ENCODE results near the gene GNAI3.

Gene GNAI3

DNA sequence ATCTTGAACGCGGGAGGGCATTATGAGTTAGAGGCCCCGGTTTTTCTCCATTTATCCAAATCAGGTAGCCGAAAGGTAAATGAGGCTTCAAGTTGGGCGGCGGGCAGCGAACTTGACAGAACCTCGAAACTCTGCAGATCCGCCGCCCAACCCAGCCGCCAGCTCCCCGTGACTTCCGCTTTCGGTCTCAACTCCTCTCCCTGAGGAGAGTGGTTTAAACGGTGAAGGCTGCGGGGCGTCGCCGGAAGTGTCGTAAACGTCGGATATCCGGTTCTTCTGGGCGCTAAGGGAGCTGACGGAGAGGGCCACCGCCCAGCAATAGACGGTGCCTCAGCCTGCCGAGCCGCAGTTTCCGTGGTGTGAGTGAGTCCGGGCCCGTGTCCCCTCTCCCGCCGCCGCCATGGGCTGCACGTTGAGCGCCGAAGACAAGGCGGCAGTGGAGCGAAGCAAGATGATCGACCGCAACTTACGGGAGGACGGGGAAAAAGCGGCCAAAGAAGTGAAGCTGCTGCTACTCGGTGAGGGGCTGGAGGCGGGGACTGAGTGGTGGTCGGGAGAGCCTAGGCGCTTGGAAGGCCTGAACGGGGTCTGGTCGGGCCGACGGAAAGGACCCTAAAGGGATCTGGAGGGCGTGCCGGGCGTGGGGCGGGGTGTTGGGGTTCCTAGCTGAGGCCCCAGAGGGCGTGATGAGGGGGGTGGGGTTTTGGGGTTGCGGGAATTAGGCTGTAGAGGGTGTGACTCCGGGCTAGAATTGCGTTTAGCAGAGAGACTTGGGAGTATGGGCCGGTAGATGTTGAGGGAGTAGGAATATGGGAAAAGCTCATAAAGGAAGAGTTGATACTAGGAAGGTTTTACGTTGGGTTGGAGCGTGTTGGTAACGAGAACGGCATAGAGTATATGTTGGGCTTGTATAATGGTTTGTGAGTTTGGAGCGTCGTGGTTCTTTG lies at the start of gene GNAI3:
GNAI3 (plus strand) TSS at position 295 of the 947 bp plus-strand sequence; CDS start at position 401, 106 bp downstream.
- in situ Hi-C loops (cut with HindIII; ENCODE audit: low sequenced_read_pairs) = no loop called here

DNA sequence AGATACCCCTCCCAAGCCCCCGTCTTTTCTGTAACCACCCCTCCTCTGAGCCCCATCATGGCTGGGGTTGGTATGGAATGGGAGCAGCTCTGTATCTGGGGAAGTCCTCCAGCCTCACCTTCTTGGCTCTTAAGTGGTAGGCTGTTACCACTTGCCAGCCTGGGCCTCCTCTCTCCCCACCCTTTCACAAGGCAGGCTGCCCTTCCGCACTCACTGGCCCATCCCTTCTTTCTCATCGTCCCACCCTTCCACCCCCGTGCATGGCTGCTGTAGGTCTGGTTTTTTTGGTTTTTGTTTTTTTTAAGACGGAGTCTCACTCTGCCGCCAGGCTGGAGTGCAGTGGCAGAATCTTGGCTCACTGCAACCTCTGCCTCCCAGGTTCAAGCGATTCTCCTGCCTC lies 49.3 kb upstream of the GNAI3 start:
- in situ Hi-C loops (cut with HindIII; ENCODE audit: low sequenced_read_pairs) = loop anchor here (5.0 kb wide), 1 partner anchor 38 kb away; the partner anchor contains the start of gene GPR61

DNA sequence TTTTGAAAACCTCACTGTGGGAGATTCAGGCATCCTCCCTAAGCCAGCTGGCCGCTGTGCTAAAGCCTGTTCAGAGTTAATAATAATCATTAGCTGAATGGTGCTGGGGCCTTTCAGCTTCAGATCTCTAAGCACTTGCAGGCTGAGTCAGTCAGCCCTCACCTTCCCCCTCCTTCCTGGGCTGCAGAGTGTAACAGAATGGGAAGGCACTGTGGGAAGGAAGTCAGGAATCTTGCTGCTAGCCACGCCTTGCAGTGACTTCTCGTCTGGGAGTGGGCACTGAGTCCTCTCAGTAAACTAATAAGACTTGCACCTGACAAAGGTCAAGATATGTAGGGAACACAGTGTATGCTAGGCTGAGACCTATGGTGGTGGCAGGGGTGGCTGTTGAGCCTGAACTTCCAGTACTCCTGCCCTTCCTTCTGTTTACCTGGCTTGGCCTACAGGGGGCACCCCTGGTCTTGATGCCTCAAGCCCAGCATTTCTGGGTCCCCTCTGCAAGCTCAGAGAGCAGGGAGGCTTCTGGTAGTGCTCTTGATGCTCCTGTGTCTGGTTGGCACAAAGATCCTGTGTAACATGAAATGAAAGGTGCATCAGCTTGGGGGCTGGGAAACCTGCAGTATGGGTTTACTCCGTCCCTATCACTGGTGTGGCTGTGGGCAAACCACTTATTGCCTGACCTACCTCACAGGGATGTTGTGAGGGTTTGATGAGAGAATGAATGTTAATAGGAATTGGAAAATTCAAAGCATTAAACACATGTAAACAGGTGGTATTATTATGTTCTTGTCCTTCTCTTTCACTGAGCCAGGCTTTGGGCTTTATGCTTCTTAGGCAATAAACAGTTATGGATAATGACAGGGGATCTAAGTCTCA lies 48.5 kb upstream of the GNAI3 start:
- in situ Hi-C loops (cut with HindIII; ENCODE audit: low sequenced_read_pairs) = loop anchor here (5.0 kb wide), 1 partner anchor 37 kb away; the partner anchor contains the start of gene GPR61

DNA sequence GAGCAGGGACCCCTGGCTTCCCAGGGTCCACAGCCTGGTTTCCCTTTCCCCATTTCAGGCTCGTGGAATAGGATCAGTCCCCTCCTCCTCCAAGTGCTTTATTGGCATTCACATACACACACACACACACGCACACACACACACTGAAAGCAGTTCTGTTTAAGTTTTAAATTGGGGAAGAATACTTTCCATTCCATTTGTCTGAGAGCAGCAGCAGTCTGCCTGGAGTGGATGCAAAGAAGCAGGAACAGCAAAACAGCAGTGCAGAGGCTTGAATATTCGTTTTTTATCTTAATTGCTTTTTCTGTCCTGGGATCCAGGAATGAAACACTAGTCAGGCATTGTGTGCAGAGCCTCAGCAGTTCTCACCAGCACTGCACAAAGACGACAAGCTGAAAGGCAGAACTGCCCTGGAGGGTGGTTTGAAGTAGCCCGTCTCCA lies 47.5 kb upstream of the GNAI3 start:
- in situ Hi-C loops (cut with HindIII; ENCODE audit: low sequenced_read_pairs) = no loop called here

DNA sequence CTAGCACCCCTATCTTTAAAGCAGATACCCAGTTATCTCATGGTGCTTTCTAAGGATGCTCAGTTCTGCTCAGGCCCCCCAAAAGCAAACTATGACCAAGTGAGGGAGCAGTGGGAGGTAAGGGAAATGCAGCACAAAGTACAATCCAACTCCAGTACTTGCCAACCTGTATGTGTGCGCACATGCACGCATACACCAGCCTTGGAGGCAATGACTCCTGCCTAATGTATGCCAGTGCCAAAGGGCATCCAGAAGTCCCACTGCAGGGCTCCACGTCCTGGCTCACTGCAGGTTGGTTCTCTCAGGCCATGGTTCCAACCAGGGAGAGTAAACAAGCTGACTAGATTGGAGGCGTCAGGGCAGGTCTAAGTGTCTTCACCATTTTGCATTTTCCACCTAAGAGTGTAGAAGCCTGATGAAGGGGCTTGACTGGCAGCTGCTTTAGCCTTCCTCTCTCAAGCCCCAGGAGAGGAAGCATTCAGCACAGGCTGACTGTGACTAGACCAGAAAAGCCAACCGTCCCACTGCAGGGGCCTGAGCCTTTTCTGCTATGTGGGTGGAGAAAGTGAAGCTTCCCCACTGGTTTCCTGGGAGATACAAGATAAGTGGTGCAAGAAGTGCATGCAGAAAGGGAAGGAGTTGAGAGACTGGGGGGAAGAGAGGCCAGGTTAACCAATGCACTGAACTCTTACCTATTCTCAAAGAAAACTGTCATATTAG lies 46.6 kb upstream of the GNAI3 start:
- in situ Hi-C loops (cut with HindIII; ENCODE audit: low sequenced_read_pairs) = no loop called here

DNA sequence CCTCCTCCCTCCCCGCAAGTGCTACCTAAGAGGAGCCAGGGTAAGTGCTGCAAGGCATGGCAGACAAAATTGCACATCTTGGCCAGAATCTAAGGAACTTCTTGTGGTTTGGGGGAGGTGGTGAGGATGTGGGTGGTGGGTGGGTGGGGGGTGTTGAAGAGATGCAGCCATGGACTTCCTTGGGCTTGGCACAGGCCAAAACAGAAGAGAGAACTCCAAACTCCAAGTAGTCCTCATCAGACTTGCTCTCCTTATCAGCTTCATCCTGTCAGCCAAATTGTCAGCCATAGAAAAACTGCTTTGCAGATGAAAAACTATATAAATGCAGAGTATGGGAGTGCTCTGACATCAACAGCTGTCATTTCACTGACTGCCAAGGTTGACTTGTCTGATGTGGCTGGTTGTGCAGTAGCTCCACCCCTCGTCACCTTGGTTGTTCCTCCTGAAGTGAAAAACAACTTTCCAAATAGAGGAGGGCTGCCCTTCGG lies 46.0 kb upstream of the GNAI3 start:
- in situ Hi-C loops (cut with HindIII; ENCODE audit: low sequenced_read_pairs) = no loop called here

DNA sequence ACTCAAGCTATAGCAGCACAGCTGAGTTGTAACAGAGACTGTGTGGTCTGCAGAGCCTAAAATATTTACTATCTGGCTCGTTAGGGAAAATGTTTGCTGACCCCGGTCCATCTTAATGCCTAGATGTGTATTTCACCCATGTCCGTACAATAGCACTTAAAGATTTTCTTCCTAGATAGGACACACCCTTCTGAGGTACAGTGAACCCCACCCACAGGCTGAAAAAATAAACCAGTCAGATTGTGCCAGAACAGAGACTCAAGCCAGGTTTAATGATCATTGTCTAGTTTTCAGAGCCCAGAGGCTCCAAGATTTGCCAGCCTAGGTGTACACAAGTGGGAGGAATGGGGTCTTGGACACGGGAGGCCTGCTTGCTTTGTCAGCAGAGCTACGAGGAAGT lies 44.5 kb upstream of the GNAI3 start:
- in situ Hi-C loops (cut with HindIII; ENCODE audit: low sequenced_read_pairs) = no loop called here

DNA sequence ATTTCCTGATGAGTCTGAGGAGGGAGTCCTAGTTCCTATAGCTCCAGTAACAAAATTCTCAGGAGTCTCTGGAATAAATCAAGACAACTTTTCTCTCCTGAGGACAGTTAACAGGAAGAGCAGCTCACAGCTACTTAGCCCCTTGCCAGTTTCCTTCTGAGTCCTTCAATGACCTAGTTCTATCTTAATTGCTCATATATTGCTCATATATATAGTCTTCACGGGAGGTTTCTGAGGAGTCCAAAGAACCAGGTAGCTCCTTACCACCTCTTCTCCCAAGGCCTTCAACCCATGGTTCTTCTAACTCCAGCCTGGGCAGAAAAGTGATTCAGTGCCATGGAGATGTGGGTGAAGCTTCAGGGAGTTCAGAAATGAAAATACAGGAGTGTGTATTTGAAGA lies 43.4 kb upstream of the GNAI3 start:
- in situ Hi-C loops (cut with HindIII; ENCODE audit: low sequenced_read_pairs) = no loop called here

DNA sequence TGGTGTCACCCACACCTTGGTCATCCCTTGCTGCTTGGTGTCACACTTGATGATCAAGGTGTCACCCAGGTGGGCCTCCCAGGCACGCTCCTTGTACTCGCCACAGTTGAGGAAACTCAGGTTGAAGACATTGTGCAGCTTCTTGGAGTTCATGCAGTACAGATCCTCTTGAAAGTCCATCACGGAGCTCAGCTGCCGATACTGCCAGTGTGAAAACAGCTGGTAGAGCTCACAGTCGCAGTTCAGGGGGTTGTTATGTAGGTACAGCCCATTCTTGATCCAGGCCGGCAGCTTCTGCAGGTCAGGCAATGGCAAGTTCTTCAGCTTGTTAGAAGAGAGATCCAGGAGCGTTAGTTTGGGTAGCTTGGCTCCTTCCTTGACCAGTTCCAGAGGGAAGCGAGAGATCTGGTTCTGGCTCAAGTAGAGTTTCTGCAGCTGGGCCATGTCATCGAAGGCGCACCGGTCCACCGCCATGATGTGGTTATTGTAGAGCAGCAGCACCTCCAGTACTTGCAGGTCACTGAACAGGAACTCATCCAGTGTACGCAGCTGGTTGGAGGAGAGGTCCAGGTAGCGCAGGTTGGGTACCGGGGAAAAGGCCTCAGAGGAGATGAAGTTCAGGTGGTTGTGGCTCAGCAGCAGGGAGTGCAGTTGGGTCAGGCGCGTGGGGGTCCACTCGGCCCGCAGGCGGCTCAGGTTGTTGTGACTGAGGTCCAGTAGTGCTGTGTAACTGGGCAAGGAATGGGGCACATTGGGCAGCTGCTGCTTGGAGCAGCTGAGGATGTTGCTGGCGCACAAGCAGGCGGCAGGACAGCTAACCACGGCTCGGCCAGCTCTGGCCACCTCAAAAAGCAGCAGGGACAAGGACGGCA lies 40.2 kb upstream of the GNAI3 start:
- in situ Hi-C loops (cut with HindIII; ENCODE audit: low sequenced_read_pairs) = no loop called here

DNA sequence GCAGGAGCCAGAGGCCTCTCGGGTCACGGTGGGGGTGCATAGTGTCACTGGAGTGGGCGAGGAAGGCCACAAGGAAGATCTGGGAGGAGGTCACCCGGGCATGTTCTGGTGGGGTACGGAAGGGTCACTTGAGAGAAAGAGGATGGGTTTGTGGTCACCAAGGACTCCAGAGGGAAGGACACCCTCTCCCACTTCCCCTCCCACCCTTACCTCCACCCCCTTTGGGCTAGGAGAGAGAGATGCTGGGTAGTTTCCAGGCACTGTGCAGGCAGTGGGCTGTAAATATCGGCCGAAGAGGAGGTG lies 39.6 kb upstream of the GNAI3 start:
- in situ Hi-C loops (cut with HindIII; ENCODE audit: low sequenced_read_pairs) = no loop called here

DNA sequence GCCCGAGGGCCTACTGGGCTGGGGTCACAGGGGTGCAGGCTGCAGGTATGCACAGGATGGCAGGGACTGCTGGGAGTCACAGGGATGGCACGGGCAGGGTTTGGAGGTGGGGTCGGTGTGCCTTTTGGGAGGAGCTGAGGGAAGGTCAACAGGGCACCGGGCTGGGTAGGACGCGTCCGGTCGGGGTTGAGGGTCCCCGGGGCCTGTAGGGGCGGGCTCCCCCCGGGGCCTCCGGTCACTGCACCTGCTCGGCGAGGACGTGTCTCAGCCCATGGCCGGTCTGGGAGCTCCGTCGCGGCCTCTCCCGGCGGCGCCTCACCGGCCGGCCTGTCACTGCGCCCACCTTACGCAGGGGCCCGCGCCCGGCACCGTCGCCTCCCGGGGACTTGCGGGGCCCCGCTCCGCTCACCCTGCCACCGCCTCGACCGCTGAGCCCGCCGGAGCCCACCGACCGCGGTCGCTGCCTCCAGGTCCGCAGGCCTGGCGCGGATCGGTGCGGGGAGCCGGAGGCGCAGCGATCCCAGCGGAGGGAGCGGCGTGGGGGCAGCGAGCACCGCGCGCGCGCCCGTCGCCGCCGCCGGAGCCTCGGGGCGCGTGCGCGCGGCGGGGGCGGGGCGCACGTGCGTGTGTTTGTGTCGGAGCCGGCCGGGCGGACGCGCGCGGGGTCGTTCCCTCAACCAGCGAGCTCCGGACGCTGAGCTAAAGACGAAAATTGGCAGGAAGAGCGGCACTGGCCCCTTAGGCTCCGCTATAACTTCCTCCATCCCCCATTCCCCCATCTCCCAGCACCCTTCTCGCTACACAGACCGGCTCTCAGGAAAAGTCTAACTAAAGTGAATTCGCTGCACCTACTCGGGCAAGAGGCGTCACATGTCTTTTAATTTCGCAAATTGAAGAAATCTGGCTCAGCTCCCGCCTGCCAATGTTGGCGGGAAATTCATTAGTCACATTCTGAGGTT lies 39.0 kb upstream of the GNAI3 start, which contains the start of gene AMIGO1:
AMIGO1 (minus strand) TSS at position 552 of the 959 bp plus-strand sequence. CDS start 815 bp downstream, outside the sequence.
- in situ Hi-C loops (cut with HindIII; ENCODE audit: low sequenced_read_pairs) = no loop called here

DNA sequence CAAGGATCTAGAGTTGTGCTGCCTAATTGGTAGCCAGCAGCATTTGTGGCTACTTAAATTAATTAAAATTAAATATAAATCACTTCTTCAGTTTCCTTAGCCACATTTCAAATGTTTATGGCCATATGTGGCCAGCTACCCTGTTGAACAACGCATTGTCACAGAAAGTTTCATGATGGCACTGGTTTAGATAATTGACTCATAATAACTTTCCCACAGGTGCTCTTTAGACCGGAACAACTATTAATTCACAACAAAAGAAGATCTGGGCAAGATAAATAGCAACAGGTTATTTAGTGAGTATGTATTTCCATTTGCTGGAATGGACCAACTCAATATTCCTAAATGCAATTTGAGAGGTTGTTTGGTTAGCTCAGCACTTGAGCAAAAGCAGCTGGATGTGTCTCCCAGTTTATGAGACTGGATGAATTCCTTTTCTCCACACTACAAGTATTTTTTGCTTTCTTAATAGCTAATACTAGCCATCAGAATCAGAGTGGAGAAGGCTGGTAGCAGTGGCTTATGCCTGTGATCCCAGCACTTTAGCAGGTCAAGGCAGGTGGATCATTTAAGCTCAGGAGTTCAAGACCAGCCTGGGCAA lies 35.2 kb upstream of the GNAI3 start:
- in situ Hi-C loops (cut with HindIII; ENCODE audit: low sequenced_read_pairs) = no loop called here

DNA sequence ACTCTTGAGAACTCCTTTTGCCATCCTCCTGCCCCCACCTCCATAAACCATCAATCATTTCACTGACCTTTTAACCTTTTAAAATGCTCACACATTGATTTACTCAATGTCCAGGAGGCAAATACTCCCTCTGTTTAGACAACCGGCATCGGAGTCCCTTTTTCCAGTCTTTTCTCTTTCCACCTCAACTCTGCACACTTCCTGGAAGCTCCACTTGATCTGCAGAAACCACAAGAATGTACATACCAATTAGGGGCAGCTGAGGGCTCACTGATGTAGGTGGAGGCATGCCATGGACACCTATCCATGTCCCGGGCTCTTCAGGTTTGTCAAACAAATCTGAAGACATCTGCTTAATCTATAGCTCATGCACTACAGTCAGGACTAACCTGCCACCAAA lies 33.6 kb upstream of the GNAI3 start:
- in situ Hi-C loops (cut with HindIII; ENCODE audit: low sequenced_read_pairs) = no loop called here

DNA sequence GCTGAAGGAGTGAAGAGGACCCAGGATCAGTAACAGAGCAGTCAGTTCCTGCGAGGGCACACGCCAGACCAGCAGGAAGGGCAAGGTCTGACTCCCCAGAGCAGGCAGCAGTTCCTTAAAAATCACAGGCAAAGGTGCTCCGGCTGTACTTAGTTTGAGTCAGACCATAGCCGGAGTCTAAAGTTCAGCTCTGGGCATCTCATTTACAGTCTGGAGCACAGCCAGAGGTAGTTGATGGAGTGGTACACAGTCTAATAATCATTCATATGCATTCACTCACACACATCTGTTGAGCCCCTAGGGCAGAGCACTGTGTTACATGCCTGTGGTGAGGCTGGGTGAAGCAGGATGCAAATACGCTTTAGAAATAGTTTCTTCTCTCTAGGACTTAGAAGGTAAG lies 31.5 kb upstream of the GNAI3 start:
- in situ Hi-C loops (cut with HindIII; ENCODE audit: low sequenced_read_pairs) = no loop called here

DNA sequence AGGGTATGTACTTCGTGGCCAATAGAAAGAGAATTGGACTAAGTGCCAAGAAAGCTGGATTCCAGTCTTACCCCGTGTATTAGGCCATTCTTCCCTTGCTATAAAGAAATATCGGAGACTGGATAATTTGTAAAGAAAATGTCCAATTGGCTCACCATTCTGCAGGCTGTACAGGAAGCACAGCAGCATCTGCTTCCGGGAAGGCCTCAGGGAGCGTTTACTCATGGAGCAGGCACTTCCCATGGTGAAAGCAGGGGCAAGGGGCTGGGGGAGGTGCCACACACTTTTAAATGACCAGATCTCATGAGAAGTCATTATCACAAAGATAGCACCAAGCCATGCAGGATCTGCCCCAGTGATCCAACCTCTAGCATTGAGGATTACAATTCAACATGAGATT lies 31.1 kb upstream of the GNAI3 start:
- in situ Hi-C loops (cut with HindIII; ENCODE audit: low sequenced_read_pairs) = no loop called here

DNA sequence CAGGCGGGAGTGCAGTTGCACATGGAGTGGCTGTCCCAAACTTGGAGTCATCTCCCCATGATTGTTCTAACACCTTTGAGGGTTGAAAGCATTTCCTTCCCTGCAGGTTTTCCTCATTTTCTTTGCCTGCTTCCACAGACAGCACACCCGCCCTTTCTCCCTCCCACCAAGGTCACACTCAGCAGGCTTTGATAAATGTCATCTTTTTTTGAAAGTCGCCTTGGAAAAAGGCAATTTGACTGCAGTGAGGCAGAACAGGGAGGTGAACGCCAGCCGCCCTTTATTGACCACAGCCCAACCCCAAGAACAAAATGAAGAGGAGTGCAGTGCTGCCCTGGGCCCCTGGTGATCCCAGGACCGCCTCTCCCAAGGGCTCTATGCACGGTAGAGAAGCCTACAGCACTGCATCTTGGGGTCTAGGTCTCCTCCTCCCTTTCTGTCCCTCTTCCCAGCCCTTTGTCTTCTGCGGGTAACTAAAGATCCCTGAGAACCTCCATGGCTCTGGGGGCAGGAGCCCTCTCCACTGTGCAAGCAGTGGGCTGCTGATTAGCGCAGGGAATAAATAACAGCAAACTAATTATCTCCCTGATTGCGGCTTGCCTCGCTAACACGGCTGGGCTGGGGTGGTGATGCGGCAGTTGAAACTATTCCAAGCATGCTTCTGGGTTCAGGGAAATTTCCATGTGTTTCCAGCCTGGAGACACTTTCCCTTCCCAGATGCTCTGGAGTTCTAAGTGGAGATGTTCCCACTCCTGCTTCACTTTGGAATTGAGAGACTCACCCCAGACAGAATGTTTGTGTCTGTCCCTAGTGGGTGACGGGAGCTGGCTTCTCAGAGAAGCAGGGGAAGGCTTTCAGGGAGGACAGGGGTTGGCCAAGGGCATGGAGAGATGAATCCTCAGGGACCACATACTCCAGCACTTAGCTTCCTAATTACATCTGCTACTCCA lies 27.1 kb upstream of the GNAI3 start:
- in situ Hi-C loops (cut with HindIII; ENCODE audit: low sequenced_read_pairs) = no loop called here

DNA sequence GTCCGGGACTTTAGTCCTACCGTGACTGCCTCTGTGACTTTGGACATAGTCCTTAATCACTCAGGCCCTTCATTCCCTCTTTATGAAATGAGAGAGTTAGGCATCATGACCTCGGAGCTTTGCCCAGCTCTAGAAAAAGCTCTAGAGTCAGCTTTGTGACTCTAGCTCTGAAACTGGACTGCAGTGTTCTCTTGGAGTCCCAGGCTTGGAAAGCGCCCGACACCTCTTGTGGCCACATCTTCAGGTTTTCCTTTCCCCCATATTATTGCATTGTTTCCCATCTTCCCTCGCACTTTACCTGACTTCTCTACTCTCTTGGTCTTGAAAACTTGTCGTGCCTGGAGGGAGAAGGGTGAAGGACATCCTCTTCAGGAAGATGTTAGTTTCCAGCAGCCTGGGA lies 26.4 kb upstream of the GNAI3 start:
- in situ Hi-C loops (cut with HindIII; ENCODE audit: low sequenced_read_pairs) = no loop called here

All from DLD1 (cell line).